Erythroblast (primary cell): ENCODE measurements around the gene VARS1.

Experiments
- GATA1 ChIP-seq: IDR thresholded peaks from 2 replicates; pipeline ENCODE4 v1.6.1; 2011; ENCODE audit warnings: low read depth, mild to moderate bottlenecking, control low read depth, low read length, moderate library complexity
- POLR2A ChIP-seq: IDR thresholded peaks from 2 replicates; pipeline ENCODE4 v1.6.1; 2011; ENCODE audit warnings: mild to moderate bottlenecking, low read length

DNA sequence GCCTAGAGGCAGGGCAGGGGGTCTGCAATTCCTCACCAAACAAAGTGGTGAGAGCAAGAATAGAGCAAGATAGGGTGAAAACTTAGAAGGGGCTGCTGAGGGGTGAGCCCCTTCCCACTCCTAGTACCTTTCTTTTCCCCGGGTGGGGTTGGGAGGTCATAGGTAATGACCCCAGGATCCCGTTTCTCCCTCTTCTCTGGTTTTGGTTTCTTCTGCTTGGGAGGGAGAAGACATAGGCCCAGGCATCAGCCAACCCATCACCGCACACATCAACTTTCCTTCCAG, 3.5 kb downstream of the VARS1 start:
- TF ChIP-seq GATA1 (no peak), POLR2A (no peak)
